Right renal pelvis (tissue), 4 donors: ENCODE results near the gene FAM83F. TPM values are rescaled to one million over a fixed set of nuclear protein-coding genes. Genes with fewer than 3 reads are reported as not detected.
"Not testable (repeated sequence)": the region's sequence is repeated elsewhere in the genome, so short reads cannot be mapped to it uniquely, and the experiment has no call there.

Experiments used
- DNase-seq, 4 donors: peaks; one replicate each; pipeline ENCODE4 v3.0.0-alpha.2; 2013; ENCODE audit warnings: low read depth in 4 of 4, low spot score in 3 of 4, missing footprints in 1 of 4
- polyA plus RNA-seq, 4 donors: library from polyadenylated mRNA; unstranded; fragments of 120-200 nt; gene quantifications; one replicate each; pipeline ENCODE4 v1.2.1, GENCODE V29; 2013; ENCODE audit not compliant: insufficient read length in 4 of 4

FAM83F gene
- polyA plus RNA-seq, 4 donors = 2.0 to 2.4 (median 2.3) TPM

GRCh38 chr22:39992088-39992826 is 2.5 kb upstream of the FAM83F start:
- DNase-seq = no peak

GRCh38 chr22:39992894-39993293 is 1.9 kb upstream of the FAM83F start:
- DNase-seq = not testable (repeated sequence)

GRCh38 chr22:39994041-39994565 is 651 bp upstream of the FAM83F start:
- DNase-seq = no peak

GRCh38 chr22:39995393-39996252 is 869 bp downstream of the FAM83F start:
- DNase-seq = no peak

GRCh38 chr22:39996732-39997131 is 2.0 kb downstream of the FAM83F start:
- DNase-seq = no peak

GRCh38 chr22:39997421-39997820 is 2.7 kb downstream of the FAM83F start:
- DNase-seq = no peak

- DNase-seq = peak in 3 of 4 donors; percentile 51 to 73 (median 62)
These were observed 3.4 kb downstream of the FAM83F start for GRCh38 chr22:39997939-39998726.

- no peak for DNase-seq
These were observed 4.5 kb downstream of the FAM83F start for GRCh38 chr22:39999144-39999757.

- DNase-seq = no peak
These were observed 5.4 kb downstream of the FAM83F start for GRCh38 chr22:40000171-40000570.

- DNase-seq = no peak
These were observed 6.4 kb downstream of the FAM83F start for GRCh38 chr22:40001106-40001505.

GRCh38 chr22:40001800-40002577 is 7.2 kb downstream of the FAM83F start:
- DNase-seq = no peak

GRCh38 chr22:40002935-40003715 is 8.4 kb downstream of the FAM83F start:
- DNase-seq = no peak

GRCh38 chr22:40004836-40005235 is 10.1 kb downstream of the FAM83F start:
- DNase-seq = no peak

- DNase-seq = no peak
These were observed 11.9 kb downstream of the FAM83F start for GRCh38 chr22:40006641-40007040.

GRCh38 chr22:40007853-40008710 is 13.3 kb downstream of the FAM83F start:
- DNase-seq = no peak

GRCh38 chr22:40008726-40009291 is 14.1 kb downstream of the FAM83F start:
- DNase-seq = no peak

GRCh38 chr22:40009292-40009774 is 14.6 kb downstream of the FAM83F start:
- DNase-seq = no peak
